HEK293T (cell line): Measurements from ENCODE around the gene RGS7.

Experiments used
- ARNT ChIP-seq: fragments of 450-650 bp; IDR thresholded peaks from 2 replicates; pipeline ENCODE4 v1.6.1; 2017; ENCODE audit warnings: mild to moderate bottlenecking
- BHLHE40 ChIP-seq: fragments of 450-650 bp; IDR thresholded peaks from 2 replicates; pipeline ENCODE4 v1.6.1; 2016; ENCODE audit warnings: mild to moderate bottlenecking, moderate library complexity, borderline replicate concordance
- FOXA1 ChIP-seq: fragments of 450-650 bp; IDR thresholded peaks from 2 replicates; pipeline ENCODE4 v1.6.1; 2016; ENCODE audit warnings: mild to moderate bottlenecking
- FOXK2 ChIP-seq: fragments of 450-650 bp; IDR thresholded peaks from 2 replicates; pipeline ENCODE4 v1.6.1; 2016; ENCODE audit warnings: mild to moderate bottlenecking
- FOXM1 ChIP-seq: fragments of 450-650 bp; IDR thresholded peaks from 2 replicates; pipeline ENCODE4 v1.6.1; 2017; ENCODE audit warnings: mild to moderate bottlenecking, borderline replicate concordance
- HDGF ChIP-seq: fragments of 450-650 bp; IDR thresholded peaks from 2 replicates; pipeline ENCODE4 v1.6.1; 2017; ENCODE audit warnings: antibody characterized with exemption, borderline replicate concordance
- SP1 ChIP-seq: fragments of 450-650 bp; IDR thresholded peaks from 2 replicates; pipeline ENCODE4 v1.6.1; 2017
- TARDBP ChIP-seq: fragments of 450-650 bp; IDR thresholded peaks from 2 replicates; pipeline ENCODE4 v1.6.1; 2016
- TF ChIP-seq, protein P1 (sequence below): fragments of 450-650 bp; IDR thresholded peaks from 2 replicates; pipeline ENCODE4 v1.6.1; 2016

DNA sequence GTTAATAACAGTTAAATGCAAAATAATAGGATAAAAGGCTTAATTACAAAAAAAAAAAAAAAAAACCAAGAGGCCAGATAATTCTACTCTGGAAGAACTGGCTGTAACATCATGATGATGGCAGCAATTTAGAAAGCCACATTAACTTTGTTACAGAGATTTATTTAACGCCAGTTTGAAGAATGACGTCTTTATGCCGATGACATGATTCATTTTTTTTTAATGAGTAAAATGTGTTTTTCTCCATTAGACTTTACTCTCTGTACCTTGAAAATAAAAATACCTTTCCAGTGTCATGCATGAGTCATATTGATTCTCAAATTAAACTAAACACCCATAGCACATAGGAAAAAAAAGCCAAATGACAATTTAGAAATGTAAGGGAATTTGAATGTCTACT, 226.1 kb downstream of the RGS7 start:
- no peak for TF ChIP-seq ARNT
- no peak for TF ChIP-seq TARDBP
- no peak for TF ChIP-seq FOXM1
- TF ChIP-seq SP1 = no peak
- no peak for TF ChIP-seq BHLHE40
- TF ChIP-seq, protein P1, sequence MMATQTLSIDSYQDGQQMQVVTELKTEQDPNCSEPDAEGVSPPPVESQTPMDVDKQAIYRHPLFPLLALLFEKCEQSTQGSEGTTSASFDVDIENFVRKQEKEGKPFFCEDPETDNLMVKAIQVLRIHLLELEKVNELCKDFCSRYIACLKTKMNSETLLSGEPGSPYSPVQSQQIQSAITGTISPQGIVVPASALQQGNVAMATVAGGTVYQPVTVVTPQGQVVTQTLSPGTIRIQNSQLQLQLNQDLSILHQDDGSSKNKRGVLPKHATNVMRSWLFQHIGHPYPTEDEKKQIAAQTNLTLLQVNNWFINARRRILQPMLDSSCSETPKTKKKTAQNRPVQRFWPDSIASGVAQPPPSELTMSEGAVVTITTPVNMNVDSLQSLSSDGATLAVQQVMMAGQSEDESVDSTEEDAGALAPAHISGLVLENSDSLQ = peak; percentile 72
- no peak for TF ChIP-seq FOXK2
- no peak for TF ChIP-seq HDGF
- no peak for TF ChIP-seq FOXA1
